ENCODE data around the gene NEK6.
"Not testable (repeated sequence)": the region's sequence is repeated elsewhere in the genome, so short reads cannot be mapped to it uniquely, and the experiment has no call there.

Gene NEK6

GRCh38 chr9:124231095-124231737, 26.5 kb upstream of the NEK6 start:
- no peak for DNase-seq

- DNase-seq: no peak
Measured at GRCh38 chr9:124238546-124239140, 19.1 kb upstream of the NEK6 start.

DNA sequence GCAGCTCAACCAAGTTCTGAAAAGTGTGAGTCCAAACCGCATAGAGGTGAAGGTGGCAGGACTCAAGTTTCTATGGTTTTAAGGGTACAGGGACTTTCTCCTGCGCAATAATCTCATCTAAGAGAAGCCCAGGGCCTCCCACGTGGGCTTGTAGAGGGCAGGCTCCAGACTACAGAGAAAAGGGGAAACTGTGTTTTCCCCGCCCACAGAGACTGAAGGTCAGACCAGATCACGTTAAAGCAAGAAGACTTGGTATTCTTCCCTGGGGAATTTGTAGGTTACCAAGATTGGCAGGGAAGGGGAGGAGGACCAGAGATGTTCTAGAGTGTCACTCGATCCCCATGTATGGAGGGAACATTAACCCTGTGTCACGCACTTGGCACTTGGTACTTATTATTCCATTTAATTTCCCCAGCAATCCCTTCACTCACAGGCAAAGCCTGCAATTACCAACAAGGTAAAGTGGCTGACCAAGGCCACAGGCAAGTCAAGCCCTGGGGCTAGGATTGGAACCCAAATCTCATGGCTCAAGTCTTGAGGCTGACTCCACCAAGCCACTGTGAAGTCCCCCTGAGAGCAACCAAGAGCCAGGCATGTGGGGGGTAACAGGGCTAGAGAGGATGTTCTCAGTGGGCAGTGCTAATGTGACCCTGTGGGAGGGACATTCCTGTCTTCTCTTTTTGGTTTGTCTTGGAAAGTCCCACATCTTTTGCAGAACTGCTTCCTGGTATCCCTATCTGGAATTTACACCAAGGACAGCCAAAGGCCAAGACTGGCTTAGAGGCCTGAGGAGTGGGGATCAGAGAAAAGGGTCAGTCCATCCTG, 18.3 kb upstream of the NEK6 start:
- peak; percentile 7 for DNase-seq

DNA sequence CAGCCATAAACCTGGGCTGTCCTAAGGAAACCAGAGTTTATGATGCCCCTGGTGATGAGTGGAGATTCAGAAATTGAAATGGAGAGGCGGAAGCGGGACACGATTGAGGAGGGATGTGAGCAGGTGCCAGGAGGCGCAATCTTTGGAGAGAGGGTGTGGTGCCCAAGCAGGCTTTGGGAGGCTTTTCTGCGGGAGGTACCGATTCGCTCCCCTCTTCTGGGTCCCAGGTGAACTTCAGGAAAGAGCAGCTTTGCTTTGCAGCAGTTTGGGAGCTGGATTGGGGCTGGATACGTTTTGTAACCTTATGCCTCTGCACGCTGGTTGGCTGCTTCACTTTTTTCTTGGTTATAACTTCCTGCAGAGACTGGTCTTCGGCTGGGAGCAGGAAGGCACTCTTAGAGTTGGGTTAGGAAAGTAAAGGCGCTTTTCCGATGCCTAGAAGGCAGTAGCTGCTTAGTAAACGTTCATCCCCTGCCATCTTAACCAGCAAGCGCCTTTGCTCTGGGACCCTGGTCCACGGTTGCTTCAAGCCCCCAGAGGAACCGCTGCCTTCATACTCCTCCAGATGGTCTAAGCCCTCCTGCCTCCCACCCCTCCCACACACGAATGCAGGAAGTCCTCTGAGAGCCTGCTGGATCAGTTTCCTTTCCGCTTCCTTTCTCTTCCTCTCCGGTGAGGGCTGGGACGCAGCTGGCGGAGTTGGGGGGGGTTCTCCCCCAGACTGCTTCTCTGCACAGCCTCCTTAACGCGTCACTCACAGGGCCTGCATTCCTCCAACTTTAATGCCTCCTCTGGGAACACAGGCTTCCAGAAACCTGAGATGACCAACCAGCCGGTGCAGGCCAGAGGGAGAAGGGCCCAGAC, 15.2 kb upstream of the NEK6 start:
- no peak for DNase-seq

DNA sequence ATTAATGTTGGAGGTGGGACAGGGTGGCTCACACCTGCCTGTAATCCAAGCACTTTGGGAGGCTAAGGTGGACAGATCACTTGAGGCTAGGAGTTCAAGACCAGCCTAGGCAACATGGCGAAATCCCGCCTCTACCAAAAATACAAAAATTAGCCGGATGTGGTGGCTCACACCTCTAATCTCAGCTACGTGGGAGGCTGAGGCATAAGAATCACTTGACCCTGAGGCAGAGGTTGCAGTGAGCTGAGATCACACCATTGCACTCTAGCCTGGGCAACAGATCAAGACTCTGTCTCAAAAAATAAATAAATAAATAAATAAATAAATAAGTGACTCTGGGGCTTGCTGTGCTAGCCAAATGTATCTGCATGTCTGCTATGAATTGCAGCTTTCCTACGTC, 10.4 kb upstream of the NEK6 start:
- DNase-seq: not testable (repeated sequence)

- no peak for DNase-seq
Measured at GRCh38 chr9:124248066-124248465, 9.7 kb upstream of the NEK6 start.

DNA sequence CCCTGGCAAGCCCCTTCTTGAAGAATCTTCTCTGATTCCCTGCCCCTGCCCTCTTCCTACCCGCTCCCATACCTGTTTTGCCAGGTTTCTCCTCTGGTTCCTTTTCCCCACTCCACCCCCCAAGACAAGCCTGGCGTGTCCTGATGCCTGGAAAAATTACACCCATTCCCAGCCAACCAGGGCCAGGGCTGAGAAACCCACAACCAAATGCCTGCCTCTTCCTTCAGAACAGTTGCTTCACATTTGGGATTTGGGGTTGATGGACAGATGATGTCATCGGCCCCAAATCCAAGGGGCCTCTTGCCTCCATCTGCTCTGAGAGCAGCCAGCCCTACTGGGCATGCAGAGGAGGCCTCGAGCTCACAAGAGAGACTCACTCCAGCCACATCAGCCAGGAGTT, 8.8 kb upstream of the NEK6 start:
- DNase-seq: no peak

DNA sequence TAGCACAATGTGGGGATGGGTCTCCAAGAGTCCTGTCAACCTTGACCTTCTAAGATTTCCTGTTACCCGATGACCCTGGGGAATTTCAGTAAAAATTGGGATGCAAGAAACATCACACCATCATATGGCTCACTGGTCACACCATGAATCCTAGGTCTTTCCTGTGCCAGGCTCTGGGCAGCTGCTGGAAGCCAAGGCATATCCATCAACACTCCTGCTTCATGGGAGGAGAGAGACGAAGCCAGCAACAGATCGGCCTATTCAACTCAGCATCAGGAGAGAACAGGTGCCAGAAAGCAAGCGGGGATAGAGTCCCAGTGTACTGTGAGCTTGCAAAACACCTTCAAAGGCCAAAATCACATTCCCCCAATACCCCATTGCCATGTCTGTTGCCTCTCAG, 6.5 kb upstream of the NEK6 start:
- DNase-seq: no peak

- no peak for DNase-seq
Measured at GRCh38 chr9:124251605-124252378, 6.0 kb upstream of the NEK6 start.

- not testable (repeated sequence) for DNase-seq
Measured at GRCh38 chr9:124252878-124253277, 4.9 kb upstream of the NEK6 start.

DNA sequence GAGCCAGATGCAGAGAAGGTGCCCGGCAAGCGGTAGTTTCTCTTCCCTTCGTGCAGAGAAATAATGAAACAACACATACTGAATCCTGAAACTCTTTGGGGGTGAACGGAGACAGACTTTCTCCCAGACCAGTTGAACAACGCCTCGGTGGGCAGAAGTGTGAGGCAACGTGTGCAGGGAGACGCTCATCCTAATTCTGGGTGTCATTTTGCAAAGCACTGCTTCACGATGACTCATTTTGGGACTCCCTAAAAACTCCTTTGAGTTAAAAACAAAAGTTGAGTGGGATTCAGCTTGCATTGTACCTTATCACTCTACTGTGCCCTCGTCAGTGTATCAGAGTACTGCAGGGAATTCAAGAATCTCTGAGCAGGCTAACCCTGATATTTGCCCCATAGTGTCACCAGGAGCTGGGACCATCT, 3.5 kb upstream of the NEK6 start:
- DNase-seq: no peak

DNA sequence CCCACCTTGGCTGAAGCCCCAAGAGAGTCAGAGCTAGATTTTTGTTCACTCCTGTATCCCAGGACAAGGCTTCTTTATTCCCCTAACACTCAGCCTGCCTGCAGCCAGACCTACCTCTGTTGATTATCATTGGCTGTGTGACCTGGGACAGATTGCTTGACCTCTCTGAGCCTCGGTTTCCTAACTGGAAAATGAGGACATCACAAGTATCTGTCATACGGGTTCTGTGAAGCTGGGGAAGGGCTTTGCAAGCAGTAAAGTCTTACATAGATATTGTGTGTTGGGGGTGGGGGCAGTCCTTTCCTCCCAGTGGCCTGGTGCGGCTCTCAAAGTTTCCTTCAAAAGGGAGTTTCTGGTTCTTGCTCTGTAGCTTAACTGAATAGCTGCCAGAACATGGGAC, 2.5 kb upstream of the NEK6 start:
- DNase-seq: no peak

DNA sequence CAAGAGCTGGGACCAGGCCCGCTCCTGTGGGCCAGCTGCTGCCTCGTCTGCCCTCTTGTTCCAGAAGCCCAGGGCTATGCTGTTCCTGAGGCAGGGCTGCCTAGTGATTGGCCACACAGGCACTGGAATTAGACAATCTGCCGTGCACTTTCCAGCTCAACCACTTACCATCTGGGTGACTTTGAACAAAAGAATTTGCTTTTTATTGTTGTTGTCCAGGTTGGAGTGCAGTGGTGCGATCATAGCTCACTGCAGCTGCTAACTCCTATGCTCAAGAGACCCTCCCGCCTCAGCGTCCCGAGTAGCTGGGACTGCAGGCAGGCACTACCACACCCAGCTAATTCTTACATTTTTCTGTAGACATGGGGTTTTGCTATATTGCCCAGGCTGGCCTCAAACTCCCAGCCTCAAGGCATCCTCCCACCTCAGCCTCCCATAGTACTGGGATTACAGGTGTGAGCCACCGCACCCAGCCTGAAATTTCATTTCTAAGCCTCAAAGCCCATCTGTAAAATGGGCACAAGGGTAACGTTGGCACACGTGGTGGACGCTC, 1.2 kb upstream of the NEK6 start:
- DNase-seq: no peak

DNA sequence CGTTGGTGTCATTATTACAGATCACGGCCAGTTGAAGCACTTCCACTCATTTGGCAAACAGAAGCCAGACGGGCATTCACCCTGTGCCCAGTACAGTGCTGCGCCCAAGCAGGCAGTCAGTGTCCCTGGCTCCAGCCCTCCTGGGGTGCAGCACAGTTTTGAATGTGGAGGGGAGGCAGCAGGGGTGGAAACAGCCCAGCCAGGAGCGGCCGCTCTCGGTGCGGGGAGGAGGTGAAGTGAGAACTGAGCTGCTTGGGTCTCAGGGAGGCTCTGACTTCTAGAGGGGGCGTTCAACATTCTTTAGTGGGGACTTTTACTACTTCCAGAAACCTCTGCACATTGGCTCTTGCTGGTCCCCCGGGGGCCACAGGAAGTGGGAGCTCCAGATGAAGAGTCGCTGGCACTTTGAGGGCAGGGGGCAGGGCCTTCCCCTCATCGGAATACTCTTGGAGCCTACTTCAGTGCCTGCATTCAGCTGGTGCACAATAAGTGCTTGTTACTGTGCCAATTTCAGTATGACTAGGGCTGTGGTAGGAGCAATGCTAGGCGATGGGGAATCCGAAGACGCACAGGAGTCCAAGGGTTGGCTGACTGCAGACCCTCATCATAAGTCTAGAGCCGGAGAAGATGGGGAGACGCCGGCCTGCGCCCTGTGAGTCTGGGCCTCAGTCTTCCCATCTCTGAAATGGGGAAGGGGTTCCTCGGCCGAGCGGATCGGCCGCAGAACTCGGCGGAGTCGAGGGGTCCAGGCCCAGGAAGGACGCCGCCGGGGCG, 492 bp upstream of the NEK6 start:
- no peak for DNase-seq

DNA sequence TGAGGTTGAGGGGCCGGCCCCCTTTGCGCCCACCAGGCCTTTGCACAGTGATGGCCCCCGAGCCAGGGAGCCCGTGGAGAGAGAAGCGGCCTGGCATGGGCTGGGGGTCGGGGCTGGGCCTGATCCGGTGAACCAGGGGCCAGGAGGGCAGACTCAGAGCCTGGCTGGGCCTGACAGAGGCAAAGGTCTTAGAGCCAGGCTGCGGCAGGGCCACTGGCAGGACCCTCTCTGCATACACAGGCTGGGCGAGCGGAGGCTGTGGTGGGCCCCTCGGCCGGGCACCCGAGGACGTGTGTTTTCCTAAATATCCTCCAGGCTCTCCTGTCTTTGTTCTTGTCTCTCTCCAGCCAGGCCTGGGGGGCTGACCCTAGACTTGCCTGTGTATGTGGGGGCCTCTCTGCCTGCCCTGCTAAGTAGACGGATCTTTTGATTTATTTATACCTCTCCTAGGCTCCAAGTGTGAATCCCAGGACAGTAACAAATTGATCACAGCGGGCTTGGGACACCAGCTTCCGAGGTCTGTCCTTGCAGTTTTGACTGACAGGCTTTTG, 933 bp downstream of the NEK6 start:
- DNase-seq: no peak

DNA sequence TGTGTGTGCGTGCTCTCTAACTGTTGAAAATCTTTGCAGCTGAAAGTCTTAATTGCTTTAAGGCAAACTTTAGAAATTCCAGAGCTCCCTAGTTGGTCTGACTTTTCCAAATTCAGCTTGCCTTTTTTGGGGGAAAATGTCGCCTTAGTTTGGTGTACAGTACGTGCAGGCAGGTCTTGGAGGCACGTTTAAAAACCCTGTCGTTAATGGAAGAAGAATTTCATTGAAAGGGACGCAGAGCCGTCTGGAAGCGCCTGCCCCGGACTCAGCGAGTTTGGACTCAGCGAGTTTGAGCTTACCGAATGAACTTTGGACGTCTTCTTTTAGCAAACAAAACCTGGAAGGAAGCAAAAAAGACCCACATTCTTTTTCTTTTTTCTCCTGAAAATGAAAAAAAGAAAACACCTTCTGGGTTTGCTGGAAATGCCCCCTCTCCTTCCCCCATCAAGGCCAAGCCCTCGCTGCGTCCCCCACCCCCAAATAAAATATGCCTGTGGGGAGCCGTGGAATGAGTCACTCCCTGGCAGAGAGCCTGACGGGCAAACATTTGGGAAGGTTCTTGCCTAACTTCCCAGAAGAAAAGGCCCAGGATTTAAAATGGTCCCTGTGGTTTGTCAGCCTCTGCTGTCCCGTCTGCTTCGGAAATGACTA, 1.5 kb downstream of the NEK6 start:
- DNase-seq: peak; percentile 56

- DNase-seq: no peak
Measured at GRCh38 chr9:124260769-124261603, 3.2 kb downstream of the NEK6 start.

DNA sequence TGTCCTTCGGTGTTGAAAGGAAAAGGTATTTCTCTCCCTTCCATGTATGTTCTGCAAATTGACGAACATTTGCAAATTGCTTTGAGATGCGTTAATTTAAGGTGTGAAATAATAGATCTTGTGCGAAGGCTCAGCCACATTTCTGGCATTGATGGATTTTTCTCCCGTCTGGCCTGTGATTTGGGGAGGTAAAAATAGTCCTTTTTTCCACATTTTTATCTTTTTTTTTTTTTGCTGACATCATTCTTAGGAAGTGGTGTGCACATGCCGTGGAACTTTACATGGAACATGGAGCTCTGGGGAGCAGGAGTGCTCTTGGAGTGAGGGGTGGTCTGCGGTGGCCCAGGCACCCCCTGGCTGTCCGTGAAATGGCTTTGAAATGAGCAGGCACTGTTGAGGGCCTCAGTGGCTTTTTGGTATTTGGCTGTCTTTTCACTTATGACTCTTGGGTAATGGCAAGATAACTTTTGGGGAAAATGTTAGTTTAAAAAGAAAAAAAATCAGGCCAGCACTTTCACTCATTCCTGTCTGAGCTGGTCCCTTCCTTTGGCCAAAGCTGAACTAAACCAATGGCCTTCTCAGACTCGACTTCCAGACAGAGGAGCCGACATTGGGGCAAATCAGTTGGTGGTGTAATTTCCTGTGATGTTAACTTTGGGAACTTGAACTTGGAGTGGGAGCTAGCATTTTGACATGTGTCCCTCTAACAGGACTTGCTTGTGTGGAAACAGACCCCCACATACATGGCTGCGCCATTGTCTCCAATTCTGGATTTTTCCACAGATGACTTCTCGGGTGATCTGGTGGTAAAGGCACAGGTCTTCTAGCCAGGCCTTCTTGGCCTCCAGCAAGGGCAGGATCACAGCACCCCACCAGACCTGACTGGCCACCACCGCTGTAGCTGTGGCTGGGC, 4.2 kb downstream of the NEK6 start:
- no peak for DNase-seq

Data from midbrain (tissue), 1 donor.